HS-5 (cell line): ENCODE data around the gene ANLN.
"Not testable (repeated sequence)": the region's sequence is repeated elsewhere in the genome, so short reads cannot be mapped to it uniquely, and the experiment has no call there.

ENCODE experiments used
- DNase-seq: peaks from one replicate; pipeline ENCODE4 v3.0.0-alpha.2; 2012; ENCODE audit warnings: low read depth

ANLN gene

GRCh38 chr7:36378555-36378954 is 11.1 kb upstream of the ANLN start:
- DNase-seq: not testable (repeated sequence)

- no peak for DNase-seq
Observed at GRCh38 chr7:36379831-36380504, 9.7 kb upstream of the ANLN start.

DNA sequence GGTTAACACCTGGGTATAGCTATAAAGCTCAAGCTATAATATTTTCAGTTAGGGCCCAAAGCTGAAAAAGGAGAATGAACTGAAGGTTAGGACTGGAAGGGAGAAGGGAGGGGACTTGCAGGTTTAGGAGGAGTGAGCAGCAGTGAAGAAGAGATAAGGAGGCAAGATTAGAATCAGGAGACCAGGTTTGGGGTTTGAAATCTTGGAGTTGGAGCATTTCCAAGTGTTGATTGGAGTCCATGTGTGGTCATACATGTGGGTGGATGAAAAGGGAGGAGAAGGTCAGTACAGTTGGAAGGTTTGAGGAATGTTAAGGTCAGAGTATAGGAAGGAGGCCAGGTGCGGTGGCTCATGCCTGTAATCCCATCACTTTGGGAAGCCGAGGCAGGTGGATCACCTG is 8.6 kb upstream of the ANLN start:
- no peak for DNase-seq

DNA sequence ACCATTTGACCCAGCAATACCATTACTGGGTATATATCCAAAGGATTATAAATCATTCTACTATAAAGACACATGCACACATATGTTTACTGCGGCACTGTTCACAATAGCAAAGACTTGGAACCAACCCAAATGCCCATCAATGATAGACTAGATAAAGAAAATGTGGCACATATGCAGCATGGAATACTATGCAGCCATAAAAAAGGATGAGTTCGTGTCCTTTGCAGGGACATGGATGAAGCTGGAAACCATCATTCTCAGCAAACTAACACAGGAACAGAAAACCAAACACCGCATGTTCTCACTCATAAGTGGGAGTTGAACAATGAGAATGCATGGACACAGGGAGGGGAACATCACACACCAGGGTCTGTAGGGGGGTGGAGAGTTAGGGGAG is 6.4 kb upstream of the ANLN start:
- not testable (repeated sequence) for DNase-seq

DNA sequence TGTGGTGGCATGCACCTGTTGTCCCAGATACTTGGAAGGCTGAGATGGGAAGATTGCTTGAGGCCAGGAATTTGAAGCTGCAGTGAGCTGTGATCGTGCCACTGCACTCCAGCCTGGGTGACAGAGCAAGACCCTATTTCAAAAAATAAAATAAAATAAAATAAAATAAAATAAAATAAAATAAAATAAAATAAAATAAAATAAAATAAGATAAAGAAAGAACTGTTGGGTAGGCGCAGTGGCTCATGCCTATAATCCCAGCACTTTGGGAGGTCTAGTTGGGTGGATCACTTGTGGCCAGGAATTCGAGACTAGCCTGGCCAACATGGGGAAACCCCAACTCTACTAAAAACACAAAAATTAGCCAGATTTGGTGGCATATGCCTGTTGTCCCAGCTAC is 4.0 kb upstream of the ANLN start:
- DNase-seq: not testable (repeated sequence)

- peak; percentile 23 for DNase-seq
Observed at GRCh38 chr7:36387435-36388231, 2.0 kb upstream of the ANLN start.

GRCh38 chr7:36388423-36388822 is 1.2 kb upstream of the ANLN start:
- no peak for DNase-seq

GRCh38 chr7:36390199-36391090 is 783 bp downstream of the ANLN start:
- DNase-seq: peak; percentile 73

DNA sequence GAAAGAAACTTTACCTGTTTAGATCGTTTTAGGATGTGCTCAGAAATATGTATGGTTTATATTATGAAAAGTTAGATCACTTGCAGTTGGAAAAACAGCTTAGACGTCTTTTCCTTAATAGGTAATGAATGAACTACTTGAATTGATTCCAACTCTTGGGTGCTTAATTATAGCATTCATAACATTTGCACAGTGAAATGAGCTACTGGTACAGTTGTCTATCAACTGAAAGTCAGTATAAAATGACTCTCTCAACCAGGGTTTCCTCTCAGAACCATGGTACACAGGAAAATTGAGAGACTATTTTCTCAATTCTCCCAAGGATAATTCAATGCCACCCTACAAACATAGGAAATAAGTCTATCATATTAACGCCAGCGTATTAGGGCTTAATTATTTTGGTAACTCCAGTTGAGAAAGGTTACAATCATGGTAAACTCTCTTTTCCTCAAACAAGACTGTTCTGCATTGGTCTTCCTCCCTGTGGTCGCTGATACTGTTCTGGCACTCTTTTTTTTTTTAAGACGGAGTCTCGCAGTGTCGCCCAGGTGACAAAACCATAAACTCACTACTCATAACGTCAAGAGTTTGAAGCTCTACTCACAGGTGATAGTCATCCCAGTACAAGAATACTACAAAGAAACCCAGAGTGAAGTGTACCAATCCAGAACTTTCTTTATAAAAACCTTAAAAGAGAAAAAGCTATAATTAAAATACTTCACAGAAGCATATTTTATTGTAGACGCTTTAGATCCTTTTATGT is 2.0 kb downstream of the ANLN start:
- DNase-seq: no peak

DNA sequence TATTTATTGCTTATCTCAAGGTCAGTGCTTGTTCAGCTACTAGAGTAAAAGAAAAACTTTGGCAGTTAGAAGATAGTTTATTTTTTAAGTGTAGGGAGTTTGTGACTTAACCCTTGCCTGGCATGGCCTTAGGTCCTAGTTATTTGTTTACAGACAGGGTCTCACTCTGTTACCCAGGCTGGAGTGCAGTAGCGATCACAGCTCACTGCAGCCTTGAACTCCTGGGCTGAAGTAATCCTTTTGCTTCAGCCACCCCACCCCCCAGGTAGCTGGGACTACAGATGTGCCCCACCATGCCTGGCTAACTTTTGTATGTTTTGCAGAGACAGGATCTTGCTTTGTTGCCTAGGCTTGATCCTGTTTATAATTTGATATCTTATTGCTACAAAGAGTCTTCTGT is 4.2 kb downstream of the ANLN start:
- no peak for DNase-seq

DNA sequence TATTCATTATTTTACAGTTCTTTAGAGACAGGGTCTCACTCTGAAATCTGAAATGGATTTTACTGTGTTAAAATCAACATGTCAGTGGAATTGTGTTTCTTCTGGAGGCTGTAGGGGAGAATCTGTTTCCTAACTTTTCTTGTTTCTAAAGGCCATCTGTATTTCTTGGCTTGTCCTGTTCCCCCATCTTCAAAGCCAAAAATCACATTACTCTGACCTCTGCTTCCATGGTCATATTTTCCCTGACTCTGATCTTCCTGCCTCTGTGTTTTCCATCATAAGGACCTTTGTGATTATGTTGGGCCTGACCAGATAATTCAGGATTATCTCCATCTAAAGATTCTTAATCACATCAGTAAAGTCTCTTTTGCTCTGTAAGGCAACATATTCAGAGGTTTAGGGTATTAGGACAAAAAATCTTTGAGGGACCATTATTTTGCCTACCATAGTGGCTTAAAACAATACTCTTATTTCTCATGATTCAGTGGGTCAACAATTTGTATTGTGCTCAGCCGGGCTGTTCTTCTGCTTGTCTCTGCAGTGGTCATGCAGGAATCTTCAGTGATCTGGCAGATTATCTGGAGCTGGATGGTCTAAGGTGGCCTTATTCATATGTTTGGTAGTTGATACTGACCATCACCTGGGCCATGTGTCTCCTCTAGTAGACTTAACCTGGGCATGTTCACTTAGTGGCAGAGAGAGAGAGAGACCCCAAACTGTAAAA is 5.7 kb downstream of the ANLN start:
- DNase-seq: no peak

- DNase-seq: no peak
Observed at GRCh38 chr7:36396150-36396549, 6.5 kb downstream of the ANLN start.

DNA sequence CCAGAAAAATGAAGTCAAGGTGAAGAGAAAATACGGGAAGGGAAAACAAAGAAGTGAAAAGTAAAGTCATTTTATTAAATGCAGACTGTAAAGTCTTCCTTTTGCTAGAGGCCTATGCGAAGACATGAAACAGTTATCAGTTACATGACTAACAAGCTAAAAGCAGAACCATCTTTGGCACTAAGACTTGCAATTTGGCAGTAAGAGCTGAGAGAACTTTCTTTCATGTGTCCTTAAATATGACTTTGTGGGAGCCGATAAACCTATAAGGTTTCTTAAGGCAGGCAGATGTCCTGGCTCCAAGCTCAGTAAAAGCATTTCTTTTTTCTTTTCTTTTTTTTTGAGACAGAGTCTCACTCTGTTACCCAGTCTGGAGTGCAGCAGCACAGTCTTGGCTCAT is 10.4 kb downstream of the ANLN start:
- DNase-seq: no peak

GRCh38 chr7:36400606-36401005 is 10.9 kb downstream of the ANLN start:
- no peak for DNase-seq

- DNase-seq: no peak
Observed at GRCh38 chr7:36403452-36403851, 13.8 kb downstream of the ANLN start.

DNA sequence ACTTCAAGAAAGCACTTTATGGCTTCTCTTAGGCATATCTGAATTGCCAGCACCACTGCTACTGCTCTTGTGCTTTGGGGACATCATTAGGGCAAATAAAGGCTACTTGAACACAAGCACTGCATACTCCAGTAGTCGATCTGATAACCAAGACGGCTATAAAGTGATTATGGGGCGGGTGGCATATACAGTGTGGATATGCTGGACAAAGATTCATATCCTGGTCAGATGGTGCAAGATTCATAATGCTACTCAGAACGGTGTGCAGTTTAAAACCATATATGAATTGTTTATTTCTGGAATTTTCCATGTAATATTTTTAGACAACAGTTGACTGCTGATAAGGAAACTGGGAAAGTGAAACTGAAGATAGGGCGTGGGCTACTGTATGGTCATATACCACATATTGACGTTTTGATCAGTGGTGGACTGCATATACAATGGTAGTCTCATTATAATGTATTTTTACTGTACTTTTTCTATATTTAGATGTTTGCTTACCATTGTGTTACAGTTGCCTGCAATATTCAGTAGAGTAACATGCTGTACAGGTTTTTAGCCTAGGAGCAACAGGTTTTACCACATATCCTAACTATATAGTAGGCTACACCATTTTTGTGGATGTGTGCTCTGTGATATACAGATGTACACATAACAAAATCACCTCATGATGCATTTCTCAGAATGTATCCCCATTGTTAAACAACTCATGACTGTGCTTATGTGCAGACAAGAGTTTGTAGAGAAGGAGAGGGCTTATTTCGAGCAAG is 15.2 kb downstream of the ANLN start:
- no peak for DNase-seq

DNA sequence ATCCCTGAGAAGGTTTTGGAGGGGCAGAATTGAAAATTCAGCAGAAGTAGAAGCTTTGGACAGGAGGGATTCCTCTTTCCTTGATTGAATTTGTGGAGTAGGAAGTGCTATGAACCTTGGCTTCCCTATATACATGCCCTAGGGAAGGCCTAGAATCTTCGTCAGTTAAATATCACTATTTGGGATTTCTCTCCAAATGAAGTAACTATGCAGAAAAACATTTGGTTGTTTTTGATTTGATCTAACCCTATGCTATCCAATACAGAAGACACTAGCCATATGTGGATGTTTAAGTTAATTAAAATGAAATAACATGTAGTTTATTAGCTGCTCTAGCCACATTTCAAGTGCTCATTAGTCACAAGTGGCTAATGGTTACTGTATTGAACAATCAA is 15.7 kb downstream of the ANLN start:
- no peak for DNase-seq

- DNase-seq: no peak
Observed at GRCh38 chr7:36406156-36406555, 16.5 kb downstream of the ANLN start.

GRCh38 chr7:36407636-36408550 is 18.2 kb downstream of the ANLN start:
- DNase-seq: no peak
